ENCODE data around the gene BCAS3.

DNA sequence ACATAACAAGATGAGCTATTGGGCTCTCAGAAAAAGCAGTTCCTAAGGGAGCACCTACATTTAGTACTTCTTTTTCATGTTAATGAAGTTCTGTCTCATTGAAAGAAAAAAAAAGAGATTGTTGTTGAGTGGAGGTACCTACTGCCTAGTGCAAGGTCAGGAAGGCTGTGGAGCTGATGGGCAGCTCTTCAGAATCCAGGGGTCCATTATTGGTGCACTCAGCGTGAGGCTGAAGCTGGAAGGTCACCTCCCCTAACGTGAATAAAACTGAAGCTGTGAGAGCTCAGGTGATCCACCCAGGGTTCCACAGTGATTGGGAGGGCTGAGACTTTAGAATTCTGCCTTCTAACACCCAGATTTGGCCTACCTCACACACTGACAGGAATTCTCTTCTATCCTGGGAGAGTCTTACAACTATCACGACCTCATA is 568.1 kb downstream of the BCAS3 start:
- TF ChIP-seq TAF1 (IDR thresholded peaks at IDR 0.05; ENCODE audit: borderline replicate concordance, low read depth, low read length) (no peak), POLR2AphosphoS5 (IDR thresholded peaks at IDR 0.05; ENCODE audit: low read depth, low read length) (no peak)
